Right atrium auricular region (tissue), 2 donors: ENCODE data around the gene KIAA1958. TPM values are rescaled to one million over a fixed set of nuclear protein-coding genes. Genes with fewer than 3 reads are reported as not detected.

Source experiments
- DNase-seq: peaks from one replicate; pipeline ENCODE4 v3.0.0-alpha.2; 2019; ENCODE audit warnings: low spot score
- H3K27ac ChIP-seq, 2 donors: fragments of 200-600 bp; sonication (generic); 1 replicate in 1 of 2; 2 replicates in 1 of 2; pipeline ENCODE4 v1.5.1; 2016 to 2019
- H3K27me3 ChIP-seq, 2 donors: fragments of 200-600 bp; sonication (generic); one replicate each; pipeline versions ENCODE4 v1.5.1 to v1.6.0; 2017 to 2019
- H3K36me3 ChIP-seq: fragments of 200-600 bp; sonication (generic); one replicate; pipeline ENCODE4 v1.5.1; 2016
- H3K4me1 ChIP-seq, 2 donors: fragments of 200-600 bp; sonication (generic); one replicate each; pipeline versions ENCODE4 v1.5.1 to v1.6.0; 2017 to 2019
- H3K4me3 ChIP-seq, 2 donors: fragments of 200-600 bp; sonication (generic); 1 replicate in 1 of 2; 2 replicates in 1 of 2; pipeline ENCODE4 v1.5.1; 2017 to 2019; ENCODE audit warnings: mild to moderate bottlenecking in 1 of 2, moderate library complexity in 1 of 2
- H3K9me3 ChIP-seq, 2 donors: fragments of 200-600 bp; sonication (generic); one replicate each; pipeline ENCODE4 v1.5.1; 2019
- CTCF ChIP-seq, 2 donors: fragments of 200-600 bp; sonication (generic); IDR thresholded peaks; one replicate each; pipeline ENCODE4 v1.5.1; 2019; ENCODE audit warnings: antibody characterized with exemption in 2 of 2
- total RNA-seq, 2 donors: library from RNA; depleted of rRNA; stranded (reverse); fragments of >200 nt; gene quantifications; one replicate each; pipeline ENCODE4 v1.1.0, GENCODE V29; 2016

KIAA1958 gene
- total RNA-seq, 2 donors from 2014 or later = 1.9 to 4.1 TPM

- Histone ChIP-seq H3K36me3 (no peaks in the 10 kb centered on the region), H3K9me3 (no peaks in the 10 kb centered on the region), H3K27me3 (no peaks in the 10 kb centered on the region), H3K4me3 (no peak overlapping the region), H3K4me1 (no peaks in the 10 kb centered on the region), H3K27ac (no peak overlapping the region)
- TF ChIP-seq CTCF (IDR thresholded peaks at IDR 0.05) = no peak
- no peak for DNase-seq
Measured at GRCh38 chr9:112624711-112625707, 138.4 kb downstream of the KIAA1958 start.

GRCh38 chr9:112629671-112630485, 143.3 kb downstream of the KIAA1958 start:
- no peak for DNase-seq
- Histone ChIP-seq H3K4me3 (no peak overlapping the region), H3K36me3 (no peaks in the 10 kb centered on the region), H3K9me3 (no peaks in the 10 kb centered on the region), H3K27me3 (no peaks in the 10 kb centered on the region), H3K27ac (no peak overlapping the region), H3K4me1 (no peaks in the 10 kb centered on the region)
- TF ChIP-seq CTCF (IDR thresholded peaks at IDR 0.05) = no peak

GRCh38 chr9:112631313-112632070, 144.9 kb downstream of the KIAA1958 start:
- no peaks in the 10 kb centered on the region for H3K9me3 ChIP-seq
- no peaks in the 10 kb centered on the region for H3K4me1 ChIP-seq
- H3K36me3 ChIP-seq = no peaks in the 10 kb centered on the region
- no peak overlapping the region for H3K4me3 ChIP-seq
- no peak overlapping the region for H3K27ac ChIP-seq
- no peak for DNase-seq
- no peak for TF ChIP-seq CTCF (IDR thresholded peaks at IDR 0.05)
- no peaks in the 10 kb centered on the region for H3K27me3 ChIP-seq

- H3K4me3 ChIP-seq = no peak overlapping the region
- H3K36me3 ChIP-seq = no peaks in the 10 kb centered on the region
- no peaks in the 10 kb centered on the region for H3K4me1 ChIP-seq
- DNase-seq = no peak
- no peak overlapping the region for H3K27ac ChIP-seq
- no peaks in the 10 kb centered on the region for H3K27me3 ChIP-seq
- TF ChIP-seq CTCF (IDR thresholded peaks at IDR 0.05) = no peak
- peaks cover 0 to 16% of the 10 kb centered on the region in 2 donors for H3K9me3 ChIP-seq
Measured at GRCh38 chr9:112640311-112640710, 153.7 kb downstream of the KIAA1958 start.

- Histone ChIP-seq H3K4me3 (no peak overlapping the region), H3K27ac (no peak overlapping the region), H3K9me3 (peaks cover 0 to 16% of the 10 kb centered on the region in 2 donors), H3K36me3 (no peaks in the 10 kb centered on the region), H3K4me1 (no peaks in the 10 kb centered on the region), H3K27me3 (no peaks in the 10 kb centered on the region)
- TF ChIP-seq CTCF (IDR thresholded peaks at IDR 0.05) = no peak
- DNase-seq = no peak
Measured at GRCh38 chr9:112642126-112642525, 155.5 kb downstream of the KIAA1958 start.
